ENCODE data around the gene STX18.

Gene STX18

GRCh38 chr4:4456351-4456750 lies 85.5 kb downstream of the STX18 start:
- no peak for DNase-seq
- no peak overlapping the region for H3K27ac ChIP-seq
- H3K9me3 ChIP-seq (ENCODE audit: severe bottlenecking): no peaks in the 10 kb centered on the region
- TF ChIP-seq CTCF (IDR thresholded peaks at IDR 0.05; ENCODE audit: low read depth, low read length): no peak
- peaks cover 50% of the 10 kb centered on the region for H3K36me3 ChIP-seq
- no peak overlapping the region for H3K4me3 ChIP-seq (ENCODE audit: low read depth, low read length)
- H3K27me3 ChIP-seq (ENCODE audit: insufficient read depth, low read depth, severe bottlenecking): no peaks in the 10 kb centered on the region

- Histone ChIP-seq H3K27me3 (ENCODE audit: insufficient read depth, low read depth, severe bottlenecking) (no peaks in the 10 kb centered on the region), H3K27ac (no peak overlapping the region), H3K9me3 (ENCODE audit: severe bottlenecking) (no peaks in the 10 kb centered on the region), H3K4me3 (ENCODE audit: low read depth, low read length) (no peak overlapping the region), H3K36me3 (peaks cover 50% of the 10 kb centered on the region)
- no peak for TF ChIP-seq CTCF (IDR thresholded peaks at IDR 0.05; ENCODE audit: low read depth, low read length)
- DNase-seq: no peak
These were observed 86.5 kb downstream of the STX18 start for GRCh38 chr4:4455210-4455865.

DNA sequence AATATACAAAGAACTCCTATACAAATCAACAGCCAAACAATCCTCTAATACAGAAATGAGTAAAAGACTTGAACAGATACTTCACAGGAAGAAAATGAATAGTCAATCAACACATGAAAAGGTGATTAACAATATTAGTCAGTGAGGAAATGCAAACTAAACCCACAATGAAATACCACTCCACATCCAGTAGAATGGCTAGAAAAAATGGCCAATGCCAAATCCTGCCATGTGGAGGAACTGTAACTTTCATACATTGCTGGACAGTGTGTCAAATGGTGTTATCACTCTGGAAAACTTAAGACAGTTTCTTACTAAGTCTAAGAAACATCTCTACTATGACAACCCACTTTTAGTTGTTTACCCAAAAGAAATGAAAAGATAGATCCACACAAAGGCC lies 95.4 kb downstream of the STX18 start:
- H3K36me3 ChIP-seq: no peaks in the 10 kb centered on the region; the same call in 1 of the 2 replicates
- H3K27me3 ChIP-seq (ENCODE audit: insufficient read depth, low read depth, severe bottlenecking): no peaks in the 10 kb centered on the region
- no peak for DNase-seq
- TF ChIP-seq CTCF (IDR thresholded peaks at IDR 0.05; ENCODE audit: low read depth, low read length): no peak
- no peak overlapping the region for H3K27ac ChIP-seq
- H3K9me3 ChIP-seq (ENCODE audit: severe bottlenecking): no peaks in the 10 kb centered on the region
- H3K4me3 ChIP-seq (ENCODE audit: low read depth, low read length): no peak overlapping the region

GRCh38 chr4:4443821-4444220 lies 98.0 kb downstream of the STX18 start:
- no peak overlapping the region for H3K27ac ChIP-seq
- no peaks in the 10 kb centered on the region for H3K9me3 ChIP-seq (ENCODE audit: severe bottlenecking)
- no peaks in the 10 kb centered on the region for H3K27me3 ChIP-seq (ENCODE audit: insufficient read depth, low read depth, severe bottlenecking)
- DNase-seq: no peak
- no peak overlapping the region for H3K4me3 ChIP-seq (ENCODE audit: low read depth, low read length)
- no peak for TF ChIP-seq CTCF (IDR thresholded peaks at IDR 0.05; ENCODE audit: low read depth, low read length)
- H3K36me3 ChIP-seq: no peaks in the 10 kb centered on the region; the same call in 1 of the 2 replicates

DNA sequence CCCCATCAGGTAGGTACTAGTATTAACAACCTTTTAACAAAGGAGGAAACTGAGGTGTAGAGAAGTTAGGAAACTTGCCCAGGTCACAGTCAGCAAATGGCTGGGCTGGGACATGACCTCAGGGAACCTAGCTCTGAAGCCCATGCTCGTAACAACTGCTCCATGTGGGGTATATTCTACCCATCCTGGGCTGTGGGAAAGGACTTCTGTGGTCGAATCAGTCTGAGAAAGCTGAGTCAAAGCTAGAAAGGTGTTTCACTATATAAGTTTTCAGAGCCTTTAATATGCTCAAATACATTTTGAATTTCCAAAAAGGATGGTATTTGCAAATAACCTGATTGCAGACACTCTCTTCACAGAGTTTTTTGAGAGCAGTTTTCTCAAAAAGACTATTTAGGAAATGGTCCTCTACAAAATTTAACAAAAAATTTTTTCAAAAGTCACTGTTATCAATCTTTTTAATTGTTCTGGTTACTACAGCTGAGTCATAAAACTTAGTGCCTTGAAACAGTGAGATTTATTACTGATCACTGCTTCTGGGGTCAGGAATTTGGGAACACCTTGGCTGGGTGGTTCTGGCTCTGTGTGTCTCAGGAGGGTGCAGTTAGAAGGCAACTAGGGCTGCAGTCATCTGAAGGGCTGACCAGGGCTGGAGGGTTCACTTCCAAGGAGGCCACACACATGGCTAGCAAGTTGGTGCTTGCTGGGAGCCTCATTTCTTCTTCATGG lies 101.4 kb downstream of the STX18 start:
- H3K27ac ChIP-seq: no peak overlapping the region
- no peak overlapping the region for H3K4me3 ChIP-seq (ENCODE audit: low read depth, low read length)
- H3K36me3 ChIP-seq: peaks cover 12% of the 10 kb centered on the region
- DNase-seq: no peak
- no peaks in the 10 kb centered on the region for H3K9me3 ChIP-seq (ENCODE audit: severe bottlenecking)
- TF ChIP-seq CTCF (IDR thresholded peaks at IDR 0.05; ENCODE audit: low read depth, low read length): no peak
- H3K27me3 ChIP-seq (ENCODE audit: insufficient read depth, low read depth, severe bottlenecking): no peaks in the 10 kb centered on the region

Data from WERI-Rb-1 (cell line).